Measurements from ENCODE around the gene C2CD4A. TPM values are rescaled to one million over a fixed set of nuclear protein-coding genes. Genes with fewer than 3 reads are reported as not detected.

The C2CD4A gene
- total and polyA plus RNA-seq, 2 donors (not counting 3 experiments of a cell fraction or from before 2014, with no cell fraction given) = 0.33 to 0.46 TPM

DNA sequence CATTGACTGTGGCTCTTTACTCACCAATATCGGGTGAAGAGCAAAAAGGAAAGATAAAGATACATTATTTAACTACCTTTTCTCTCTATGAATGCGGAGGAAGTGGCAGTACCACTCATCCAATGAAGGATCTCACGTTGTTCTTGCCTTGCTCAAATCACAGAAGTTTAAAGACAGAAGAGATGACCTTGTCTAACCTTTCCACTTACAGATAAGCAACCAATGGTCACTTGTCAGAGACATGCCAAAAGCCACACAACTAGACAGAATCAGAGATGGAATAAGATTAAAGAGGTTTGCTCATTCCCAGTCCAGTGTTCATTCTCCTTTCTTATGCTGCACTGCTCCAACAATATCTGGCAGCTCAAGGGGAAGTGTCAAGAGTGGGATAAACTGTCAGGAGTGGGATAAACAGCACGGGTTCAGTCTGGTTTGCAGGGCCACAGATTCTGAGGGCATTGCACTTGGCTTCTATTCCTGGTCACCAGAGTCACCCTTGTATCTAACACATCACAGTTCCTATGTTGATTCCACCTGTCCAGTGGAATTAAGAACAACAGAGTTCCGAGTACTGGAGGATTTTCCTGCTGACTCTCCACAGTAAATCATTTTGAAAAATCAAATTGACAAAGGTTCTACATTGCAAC is 13.2 kb upstream of the C2CD4A start:
- no peak overlapping the region for H3K4me2 ChIP-seq (ENCODE audit: insufficient read depth, low read length)
- H3K36me3 ChIP-seq (ENCODE audit: control insufficient read depth in 2 of 2, extremely low read depth in 1 of 2, insufficient read depth in 2 of 2, low read length in 2 of 2) = no peaks in the 10 kb centered on the region
- DNase-seq (ENCODE audit: low read depth, low spot score) = no peak
- H3K4me3 ChIP-seq (replicated peaks in 1 of 3; ENCODE audit: insufficient read depth in 1 of 3, low read depth in 1 of 3, low read length in 3 of 3) = no peak overlapping the region
- BruUV-seq (replicated peaks) = no TSS peak
- FAIRE-seq = no peak
- no peak overlapping the region for H2AFZ ChIP-seq (ENCODE audit: low read depth, low read length)
- ChIA-PET CTCF (interaction anchor here (0.9 to 1.5 kb wide), 3 partner anchors 18 to 689 kb away, joined by 3 to 5 read pairs (median 4); no protein-coding TSS in a partner anchor), POLR2A (no interaction called here)
- no peak overlapping the region for H3K27ac ChIP-seq (ENCODE audit: insufficient read depth, low read depth, low read length)
- no peak overlapping the region for H3K9ac ChIP-seq (replicated peaks; ENCODE audit: extremely low read depth, insufficient read depth, low read length)
- H4K20me1 ChIP-seq (replicated peaks; ENCODE audit: control insufficient read depth, extremely low read depth, insufficient read depth, low read length) = no peaks in the 10 kb centered on the region
- TF ChIP-seq GATA2 (IDR thresholded peaks at IDR 0.05; ENCODE audit: insufficient read depth, insufficient read length, low read depth, low read length) (no peak), MYC (IDR thresholded peaks at IDR 0.05; ENCODE audit: low read depth, low read length) (no peak), POLR2AphosphoS5 (IDR thresholded peaks at IDR 0.05; ENCODE audit: insufficient read depth, low read depth, low read length) (no peak), JUN (IDR thresholded peaks at IDR 0.05; ENCODE audit: borderline replicate concordance, insufficient read depth, insufficient read length, low read depth) (no peak), FOS (IDR thresholded peaks at IDR 0.05; ENCODE audit: borderline replicate concordance, insufficient read depth, low read length) (no peak), POLR2A (IDR thresholded peaks at IDR 0.05; ENCODE audit: low read depth, low read length) (no peak), EZH2 (IDR thresholded peaks at IDR 0.05; ENCODE audit: borderline replicate concordance, low read depth, low read length, severe bottlenecking) (no peak)
- TF ChIP-seq, protein P1, sequence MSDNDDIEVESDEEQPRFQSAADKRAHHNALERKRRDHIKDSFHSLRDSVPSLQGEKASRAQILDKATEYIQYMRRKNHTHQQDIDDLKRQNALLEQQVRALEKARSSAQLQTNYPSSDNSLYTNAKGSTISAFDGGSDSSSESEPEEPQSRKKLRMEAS (IDR thresholded peaks at IDR 0.05; ENCODE audit: insufficient read depth, insufficient read length) = no peak
- TF ChIP-seq, protein P2, sequence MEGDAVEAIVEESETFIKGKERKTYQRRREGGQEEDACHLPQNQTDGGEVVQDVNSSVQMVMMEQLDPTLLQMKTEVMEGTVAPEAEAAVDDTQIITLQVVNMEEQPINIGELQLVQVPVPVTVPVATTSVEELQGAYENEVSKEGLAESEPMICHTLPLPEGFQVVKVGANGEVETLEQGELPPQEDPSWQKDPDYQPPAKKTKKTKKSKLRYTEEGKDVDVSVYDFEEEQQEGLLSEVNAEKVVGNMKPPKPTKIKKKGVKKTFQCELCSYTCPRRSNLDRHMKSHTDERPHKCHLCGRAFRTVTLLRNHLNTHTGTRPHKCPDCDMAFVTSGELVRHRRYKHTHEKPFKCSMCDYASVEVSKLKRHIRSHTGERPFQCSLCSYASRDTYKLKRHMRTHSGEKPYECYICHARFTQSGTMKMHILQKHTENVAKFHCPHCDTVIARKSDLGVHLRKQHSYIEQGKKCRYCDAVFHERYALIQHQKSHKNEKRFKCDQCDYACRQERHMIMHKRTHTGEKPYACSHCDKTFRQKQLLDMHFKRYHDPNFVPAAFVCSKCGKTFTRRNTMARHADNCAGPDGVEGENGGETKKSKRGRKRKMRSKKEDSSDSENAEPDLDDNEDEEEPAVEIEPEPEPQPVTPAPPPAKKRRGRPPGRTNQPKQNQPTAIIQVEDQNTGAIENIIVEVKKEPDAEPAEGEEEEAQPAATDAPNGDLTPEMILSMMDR (IDR thresholded peaks at IDR 0.05; ENCODE audit: extremely low read depth in 1 of 2, insufficient read depth in 1 of 2, low read depth in 1 of 2, low read length in 2 of 2) = no peak
- H3K79me2 ChIP-seq (ENCODE audit: control insufficient read depth, insufficient read depth, low read length) = peaks cover 51% of the 10 kb centered on the region
- no peaks in the 10 kb centered on the region for H3K9me3 ChIP-seq (replicated peaks; ENCODE audit: control insufficient read depth, insufficient read depth, low read length)
- intact Hi-C loops (cut with micrococcal nuclease) (no loop called here), dilution Hi-C loops (cut with MboI; ENCODE audit: extremely low pct_ligation_motif_present, low sequenced_read_pairs) (no loop called here)
- no peaks in the 10 kb centered on the region for H3K27me3 ChIP-seq (ENCODE audit: control insufficient read depth in 2 of 2, insufficient read depth in 2 of 2, low read length in 2 of 2)
- no peaks in the 10 kb centered on the region for H3K9me1 ChIP-seq (replicated peaks; ENCODE audit: control insufficient read depth, extremely low read depth, insufficient read depth, low read length)
- H3K4me1 ChIP-seq (ENCODE audit: control insufficient read depth, extremely low read depth, insufficient read depth, low read length) = peaks cover 2% of the 10 kb centered on the region
